ENCODE data around the gene SH3BGR.

SH3BGR gene

GRCh38 chr21:39479164-39479813 is 27.5 kb downstream of the SH3BGR start:
- H3K36me3 Mint-ChIP-seq (ENCODE audit: low read depth), result no peaks in the 10 kb centered on the region
- no peaks in the 10 kb centered on the region for H3K9me3 Mint-ChIP-seq
- no peak overlapping the region for H3K4me3 Mint-ChIP-seq
- no peaks in the 10 kb centered on the region for H3K27me3 Mint-ChIP-seq (ENCODE audit: low read depth)
- TF ChIP-seq CTCF (IDR thresholded peaks at IDR 0.05; ENCODE audit: unreplicated experiment in 3 of 3), result no peak
- H3K4me1 Mint-ChIP-seq, result peaks cover 24% of the 10 kb centered on the region
- peak overlapping the region; percentile 34 to 76 (median 71) for H3K27ac Mint-ChIP-seq

- TF ChIP-seq CTCF (IDR thresholded peaks at IDR 0.05; ENCODE audit: unreplicated experiment in 3 of 3), result no peak
- Mint-ChIP-seq H3K9me3 (no peaks in the 10 kb centered on the region), H3K4me1 (peaks cover 28% of the 10 kb centered on the region), H3K27ac (peak overlapping the region; percentile 34 to 76 (median 71)), H3K4me3 (no peak overlapping the region), H3K27me3 (ENCODE audit: low read depth) (no peaks in the 10 kb centered on the region), H3K36me3 (ENCODE audit: low read depth) (no peaks in the 10 kb centered on the region)
These were observed 28.0 kb downstream of the SH3BGR start for GRCh38 chr21:39479814-39480182.

GRCh38 chr21:39480271-39480670 is 28.5 kb downstream of the SH3BGR start:
- no peaks in the 10 kb centered on the region for H3K36me3 Mint-ChIP-seq (ENCODE audit: low read depth)
- no peak overlapping the region for H3K27ac Mint-ChIP-seq
- no peak for TF ChIP-seq CTCF (IDR thresholded peaks at IDR 0.05; ENCODE audit: unreplicated experiment in 3 of 3)
- H3K9me3 Mint-ChIP-seq, result no peaks in the 10 kb centered on the region
- H3K4me1 Mint-ChIP-seq, result peaks cover 33% of the 10 kb centered on the region
- no peaks in the 10 kb centered on the region for H3K27me3 Mint-ChIP-seq (ENCODE audit: low read depth)
- H3K4me3 Mint-ChIP-seq, result no peak overlapping the region

GRCh38 chr21:39481886-39482285 is 30.1 kb downstream of the SH3BGR start:
- Mint-ChIP-seq H3K4me1 (peaks cover 34% of the 10 kb centered on the region), H3K27me3 (ENCODE audit: low read depth) (no peaks in the 10 kb centered on the region), H3K36me3 (ENCODE audit: low read depth) (no peaks in the 10 kb centered on the region), H3K4me3 (peak overlapping the region in 1 of 3 experiments; percentile 15), H3K9me3 (no peaks in the 10 kb centered on the region), H3K27ac (peak overlapping the region in 2 of 3 experiments; percentile 66 to 77)
- TF ChIP-seq CTCF (IDR thresholded peaks at IDR 0.05; ENCODE audit: unreplicated experiment in 3 of 3), result no peak

- H3K36me3 Mint-ChIP-seq (ENCODE audit: low read depth), result no peaks in the 10 kb centered on the region
- peaks cover 34% of the 10 kb centered on the region for H3K4me1 Mint-ChIP-seq
- no peak for TF ChIP-seq CTCF (IDR thresholded peaks at IDR 0.05; ENCODE audit: unreplicated experiment in 3 of 3)
- no peaks in the 10 kb centered on the region for H3K27me3 Mint-ChIP-seq (ENCODE audit: low read depth)
- no peak overlapping the region for H3K4me3 Mint-ChIP-seq
- H3K27ac Mint-ChIP-seq, result peak overlapping the region; percentile 32 to 41 (median 36)
- no peaks in the 10 kb centered on the region for H3K9me3 Mint-ChIP-seq
These were observed 32.1 kb downstream of the SH3BGR start for GRCh38 chr21:39483917-39484316.

GRCh38 chr21:39484711-39485276 is 33.0 kb downstream of the SH3BGR start:
- Mint-ChIP-seq H3K4me3 (no peak overlapping the region), H3K27ac (peak overlapping the region; percentile 32 to 91 (median 84)), H3K27me3 (ENCODE audit: low read depth) (no peaks in the 10 kb centered on the region), H3K9me3 (no peaks in the 10 kb centered on the region), H3K4me1 (peaks cover 29% of the 10 kb centered on the region), H3K36me3 (ENCODE audit: low read depth) (no peaks in the 10 kb centered on the region)
- TF ChIP-seq CTCF (IDR thresholded peaks at IDR 0.05; ENCODE audit: unreplicated experiment in 3 of 3), result no peak

All from nephron (organoid).